Activated T-cell treated with anti-CD3 and anti-CD28 coated beads, Interleukin-2, amount 50 U/mL, for 4 hours (primary cell): ENCODE measurements around the gene RAB6C. TPM values are rescaled to one million over a fixed set of nuclear protein-coding genes. Genes with fewer than 3 reads are reported as not detected.
"Not testable (repeated sequence)": the region's sequence is repeated elsewhere in the genome, so short reads cannot be mapped to it uniquely, and the experiment has no call there.

Experiments
- ATAC-seq, 2 donors: fragments of 200-7000 bp; cut with Tn5 transposase; one replicate each; pipeline ENCODE4 v1.10.0; 2021
- DNase-seq: peaks from one replicate; pipeline ENCODE4 v3.0.0-alpha.2; 2020
- H3K27me3 Mint-ChIP-seq: one replicate; pipeline ENCODE4 v1.8.0; 2021; ENCODE audit warnings: low read depth, mixed read lengths
- H3K36me3 Mint-ChIP-seq: one replicate; pipeline ENCODE4 v1.8.0; 2022; ENCODE audit warnings: mixed read lengths; ENCODE audit not compliant: insufficient read depth
- H3K4me1 Mint-ChIP-seq: one replicate; pipeline ENCODE4 v1.8.0; 2021; ENCODE audit warnings: low read depth, mixed read lengths
- H3K4me3 Mint-ChIP-seq: one replicate; pipeline ENCODE4 v1.8.0; 2021; ENCODE audit warnings: mild to moderate bottlenecking, moderate library complexity, mixed read lengths
- H3K9me3 Mint-ChIP-seq: one replicate; pipeline ENCODE4 v1.8.0; 2021; ENCODE audit warnings: mixed read lengths
- total RNA-seq, 3 donors: library from RNA; stranded (reverse); gene quantifications; one replicate each; pipeline ENCODE4 v1.2.1, GENCODE V29; 2021

The RAB6C gene
- total RNA-seq: not detected

- H3K4me1 Mint-ChIP-seq, DNase-seq, H3K36me3 Mint-ChIP-seq, H3K9me3 Mint-ChIP-seq: not testable (repeated sequence)
- Mint-ChIP-seq H3K27me3 (peaks cover 58% of the 10 kb centered on the region), H3K4me3 (peak within 1 kb of the TSS; percentile 25)
- peak in 1 of 2 donors; percentile 51 for ATAC-seq
These were observed at the start of gene RAB6C for GRCh38 chr2:129979629-129980155. RAB6C (plus strand) TSS chr2:129979666; CDS start chr2:129980116, 450 bp downstream.

- Mint-ChIP-seq H3K4me1 (no peaks in the 10 kb centered on the region), H3K36me3 (no peaks in the 10 kb centered on the region), H3K4me3 (no peak overlapping the region), H3K9me3 (no peaks in the 10 kb centered on the region), H3K27me3 (peaks cover 28% of the 10 kb centered on the region)
- DNase-seq (no peak), ATAC-seq (no peak)
These were observed 49.0 kb upstream of the RAB6C start for GRCh38 chr2:129930451-129930850.

GRCh38 chr2:129933387-129933786 is 46.1 kb upstream of the RAB6C start:
- ATAC-seq, DNase-seq, H3K36me3 Mint-ChIP-seq, H3K4me1 Mint-ChIP-seq, H3K9me3 Mint-ChIP-seq, H3K4me3 Mint-ChIP-seq: not testable (repeated sequence)
- peaks cover 29% of the 10 kb centered on the region for H3K27me3 Mint-ChIP-seq

- no peaks in the 10 kb centered on the region for H3K36me3 Mint-ChIP-seq
- ATAC-seq (no peak), DNase-seq (no peak)
- H3K4me3 Mint-ChIP-seq: no peak overlapping the region
- no peaks in the 10 kb centered on the region for H3K9me3 Mint-ChIP-seq
- H3K27me3 Mint-ChIP-seq: peaks cover 35% of the 10 kb centered on the region
- H3K4me1 Mint-ChIP-seq: no peaks in the 10 kb centered on the region
These were observed 45.2 kb upstream of the RAB6C start for GRCh38 chr2:129934044-129934822.

- DNase-seq: no peak
- H3K27me3 Mint-ChIP-seq: peaks cover 35% of the 10 kb centered on the region
- no peaks in the 10 kb centered on the region for H3K9me3 Mint-ChIP-seq
- no peak overlapping the region for H3K4me3 Mint-ChIP-seq
- H3K36me3 Mint-ChIP-seq: no peaks in the 10 kb centered on the region
- ATAC-seq: no peak
- H3K4me1 Mint-ChIP-seq: no peaks in the 10 kb centered on the region
These were observed 44.3 kb upstream of the RAB6C start for GRCh38 chr2:129935118-129935517.

- Mint-ChIP-seq H3K36me3 (no peaks in the 10 kb centered on the region), H3K4me3 (no peak overlapping the region), H3K9me3 (no peaks in the 10 kb centered on the region), H3K27me3 (peaks cover 35% of the 10 kb centered on the region), H3K4me1 (no peaks in the 10 kb centered on the region)
- DNase-seq (peak; percentile 33), ATAC-seq (no peak)
These were observed 43.0 kb upstream of the RAB6C start for GRCh38 chr2:129936334-129936934.

GRCh38 chr2:129938850-129939471 is 40.5 kb upstream of the RAB6C start:
- not testable (repeated sequence) for DNase-seq, H3K9me3 Mint-ChIP-seq, ATAC-seq, H3K4me3 Mint-ChIP-seq, H3K36me3 Mint-ChIP-seq, H3K4me1 Mint-ChIP-seq
- peaks cover 21% of the 10 kb centered on the region for H3K27me3 Mint-ChIP-seq

- not testable (repeated sequence) for H3K36me3 Mint-ChIP-seq, DNase-seq, H3K9me3 Mint-ChIP-seq, H3K4me3 Mint-ChIP-seq, H3K4me1 Mint-ChIP-seq, ATAC-seq
- H3K27me3 Mint-ChIP-seq: peaks cover 15% of the 10 kb centered on the region
These were observed 36.0 kb upstream of the RAB6C start for GRCh38 chr2:129943456-129943855.

- H3K4me3 Mint-ChIP-seq: no peak overlapping the region
- no peak for ATAC-seq
- no peak for DNase-seq
- no peaks in the 10 kb centered on the region for H3K4me1 Mint-ChIP-seq
- peaks cover 9% of the 10 kb centered on the region for H3K27me3 Mint-ChIP-seq
- no peaks in the 10 kb centered on the region for H3K36me3 Mint-ChIP-seq
- no peaks in the 10 kb centered on the region for H3K9me3 Mint-ChIP-seq
These were observed 33.9 kb upstream of the RAB6C start for GRCh38 chr2:129945557-129945956.

GRCh38 chr2:129947712-129948111 is 31.8 kb upstream of the RAB6C start:
- DNase-seq, ATAC-seq, H3K36me3 Mint-ChIP-seq, H3K4me1 Mint-ChIP-seq, H3K4me3 Mint-ChIP-seq, H3K9me3 Mint-ChIP-seq, H3K27me3 Mint-ChIP-seq: not testable (repeated sequence)

GRCh38 chr2:129956171-129956570 is 23.3 kb upstream of the RAB6C start:
- not testable (repeated sequence) for DNase-seq, H3K4me3 Mint-ChIP-seq, H3K9me3 Mint-ChIP-seq, ATAC-seq, H3K36me3 Mint-ChIP-seq, H3K27me3 Mint-ChIP-seq, H3K4me1 Mint-ChIP-seq

GRCh38 chr2:129957891-129958290 is 21.6 kb upstream of the RAB6C start:
- H3K4me3 Mint-ChIP-seq: no peak overlapping the region
- ATAC-seq: no peak
- H3K27me3 Mint-ChIP-seq: peaks cover 3% of the 10 kb centered on the region
- no peaks in the 10 kb centered on the region for H3K9me3 Mint-ChIP-seq
- no peak for DNase-seq
- H3K36me3 Mint-ChIP-seq: no peaks in the 10 kb centered on the region
- H3K4me1 Mint-ChIP-seq: no peaks in the 10 kb centered on the region

- H3K4me3 Mint-ChIP-seq, H3K4me1 Mint-ChIP-seq, H3K27me3 Mint-ChIP-seq, H3K9me3 Mint-ChIP-seq, DNase-seq, ATAC-seq, H3K36me3 Mint-ChIP-seq: not testable (repeated sequence)
These were observed 20.7 kb upstream of the RAB6C start for GRCh38 chr2:129958736-129959135.

GRCh38 chr2:129968605-129969004 is 10.9 kb upstream of the RAB6C start:
- not testable (repeated sequence) for H3K4me1 Mint-ChIP-seq, H3K36me3 Mint-ChIP-seq, H3K4me3 Mint-ChIP-seq, H3K27me3 Mint-ChIP-seq, H3K9me3 Mint-ChIP-seq, ATAC-seq, DNase-seq
